ENCODE data around the gene HAAO.
"Not testable (repeated sequence)": the region's sequence is repeated elsewhere in the genome, so short reads cannot be mapped to it uniquely, and the experiment has no call there.

DNA sequence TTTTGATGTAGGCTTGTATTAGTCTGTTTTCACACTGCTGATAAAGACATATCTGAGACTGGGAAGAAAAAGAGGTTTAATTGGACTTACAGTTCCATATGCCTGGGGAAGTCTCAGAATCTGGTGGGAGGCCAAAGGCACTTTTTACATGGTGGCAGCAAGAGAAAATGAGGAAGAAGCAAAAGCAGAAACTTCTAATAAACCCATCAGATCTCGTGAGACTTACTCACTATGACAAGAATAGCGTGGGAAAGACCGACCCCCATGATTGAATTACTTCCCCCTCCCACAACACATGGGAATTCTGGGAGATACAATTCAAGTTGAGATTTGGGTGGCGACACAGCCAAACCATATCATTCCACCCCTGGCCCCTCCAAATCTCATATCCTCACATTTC lies 61.1 kb downstream of the HAAO start:
- TF ChIP-seq, protein P1, sequence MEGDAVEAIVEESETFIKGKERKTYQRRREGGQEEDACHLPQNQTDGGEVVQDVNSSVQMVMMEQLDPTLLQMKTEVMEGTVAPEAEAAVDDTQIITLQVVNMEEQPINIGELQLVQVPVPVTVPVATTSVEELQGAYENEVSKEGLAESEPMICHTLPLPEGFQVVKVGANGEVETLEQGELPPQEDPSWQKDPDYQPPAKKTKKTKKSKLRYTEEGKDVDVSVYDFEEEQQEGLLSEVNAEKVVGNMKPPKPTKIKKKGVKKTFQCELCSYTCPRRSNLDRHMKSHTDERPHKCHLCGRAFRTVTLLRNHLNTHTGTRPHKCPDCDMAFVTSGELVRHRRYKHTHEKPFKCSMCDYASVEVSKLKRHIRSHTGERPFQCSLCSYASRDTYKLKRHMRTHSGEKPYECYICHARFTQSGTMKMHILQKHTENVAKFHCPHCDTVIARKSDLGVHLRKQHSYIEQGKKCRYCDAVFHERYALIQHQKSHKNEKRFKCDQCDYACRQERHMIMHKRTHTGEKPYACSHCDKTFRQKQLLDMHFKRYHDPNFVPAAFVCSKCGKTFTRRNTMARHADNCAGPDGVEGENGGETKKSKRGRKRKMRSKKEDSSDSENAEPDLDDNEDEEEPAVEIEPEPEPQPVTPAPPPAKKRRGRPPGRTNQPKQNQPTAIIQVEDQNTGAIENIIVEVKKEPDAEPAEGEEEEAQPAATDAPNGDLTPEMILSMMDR (IDR thresholded peaks at IDR 0.05; ENCODE audit: extremely low read depth in 1 of 2, insufficient read depth in 1 of 2, low read depth in 1 of 2, low read length in 2 of 2), result not testable (repeated sequence)
- not testable (repeated sequence) for TF ChIP-seq POLR2AphosphoS5 (IDR thresholded peaks at IDR 0.05; ENCODE audit: insufficient read depth, low read depth, low read length); JUN (IDR thresholded peaks at IDR 0.05; ENCODE audit: borderline replicate concordance, insufficient read depth, insufficient read length, low read depth); POLR2A (IDR thresholded peaks at IDR 0.05; ENCODE audit: low read depth, low read length); EZH2 (IDR thresholded peaks at IDR 0.05; ENCODE audit: borderline replicate concordance, low read depth, low read length, severe bottlenecking); FOS (IDR thresholded peaks at IDR 0.05; ENCODE audit: borderline replicate concordance, insufficient read depth, low read length); MYC (IDR thresholded peaks at IDR 0.05; ENCODE audit: low read depth, low read length)
- TF ChIP-seq, protein P2, sequence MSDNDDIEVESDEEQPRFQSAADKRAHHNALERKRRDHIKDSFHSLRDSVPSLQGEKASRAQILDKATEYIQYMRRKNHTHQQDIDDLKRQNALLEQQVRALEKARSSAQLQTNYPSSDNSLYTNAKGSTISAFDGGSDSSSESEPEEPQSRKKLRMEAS (IDR thresholded peaks at IDR 0.05; ENCODE audit: insufficient read depth, insufficient read length), result not testable (repeated sequence)
